Activated CD8-positive, alpha-beta T cell treated with anti-CD3 and anti-CD28 coated beads for 36 hours (primary cell): Measurements from ENCODE around the gene LTB. TPM values are rescaled to one million over a fixed set of nuclear protein-coding genes. Genes with fewer than 3 reads are reported as not detected.
A peak's percentile ranks its signal among the peaks of the same experiment; 100 is the strongest.

ENCODE experiments used
- ATAC-seq: fragments of 200-7000 bp; cut with Tn5 transposase; one replicate; pipeline ENCODE4 v1.10.0; 2021; ENCODE audit warnings: mild to moderate bottlenecking, moderate library complexity
- CTCF ChIA-PET: fragments of 350-600 bp; sonication (Branson Sonifier 250); formaldehyde crosslinking; loops from one replicate; lab custom pipeline; 2021; ENCODE audit warnings: antibody characterized with exemption; lab: Charles Lee
- POLR2A ChIA-PET: fragments of 350-600 bp; sonication (Branson Sonifier 250); formaldehyde crosslinking; loops from one replicate; lab custom pipeline; 2021; ENCODE audit warnings: antibody characterized with exemption; lab: Charles Lee
- DNase-seq: peaks from one replicate; pipeline ENCODE4 v3.0.0-alpha.2; 2020
- H3K27ac Mint-ChIP-seq: one replicate; pipeline ENCODE4 v1.8.0; 2021; ENCODE audit warnings: mild to moderate bottlenecking, mixed read lengths
- H3K27me3 Mint-ChIP-seq: one replicate; pipeline ENCODE4 v1.8.0; 2021; ENCODE audit warnings: mixed read lengths
- H3K36me3 Mint-ChIP-seq: one replicate; pipeline ENCODE4 v1.8.0; 2021; ENCODE audit warnings: low read depth, mixed read lengths
- H3K4me1 Mint-ChIP-seq: one replicate; pipeline ENCODE4 v1.8.0; 2021; ENCODE audit warnings: low read depth, mixed read lengths
- H3K4me3 Mint-ChIP-seq: one replicate; pipeline ENCODE4 v1.8.0; 2021; ENCODE audit warnings: mild to moderate bottlenecking, moderate library complexity, mixed read lengths
- H3K9me3 Mint-ChIP-seq: one replicate; pipeline ENCODE4 v1.8.0; 2021; ENCODE audit warnings: mixed read lengths
- intact Hi-C: fragments of 100-400 bp; cut with micrococcal nuclease; formaldehyde crosslinking; loops from one replicate; pipeline ENCODE4 v1.10.0; 2022
- total RNA-seq, 2 experiments: library from RNA; stranded (reverse); gene quantifications; one replicate each; pipeline ENCODE4 v1.2.3, GENCODE V29; 2021
- TF ChIP-seq, protein P1 (sequence below): fragments of 200-600 bp; IDR thresholded peaks from one replicate; pipeline ENCODE4 v1.8.0; 2022; ENCODE audit warnings: antibody characterized with exemption, mild to moderate bottlenecking

The LTB gene
- total RNA-seq, 2 experiments from 2014 or later: 368 to 375 TPM

- peaks cover 51% of the 10 kb centered on the region for H3K4me1 Mint-ChIP-seq
- CTCF ChIA-PET: interaction anchor here (1.1 to 56.2 kb wide), 3 partner anchors 10 to 57 kb away, joined by 3 to 2542 read pairs (median 4); partner anchors contain the start of genes LST1, LTB, NCR3 and TNF
- ATAC-seq (no peak), DNase-seq (no peak)
- H3K4me3 Mint-ChIP-seq: no peak overlapping the region
- H3K9me3 Mint-ChIP-seq: no peaks in the 10 kb centered on the region
- no peak overlapping the region for H3K27ac Mint-ChIP-seq
- TF ChIP-seq, protein P1, sequence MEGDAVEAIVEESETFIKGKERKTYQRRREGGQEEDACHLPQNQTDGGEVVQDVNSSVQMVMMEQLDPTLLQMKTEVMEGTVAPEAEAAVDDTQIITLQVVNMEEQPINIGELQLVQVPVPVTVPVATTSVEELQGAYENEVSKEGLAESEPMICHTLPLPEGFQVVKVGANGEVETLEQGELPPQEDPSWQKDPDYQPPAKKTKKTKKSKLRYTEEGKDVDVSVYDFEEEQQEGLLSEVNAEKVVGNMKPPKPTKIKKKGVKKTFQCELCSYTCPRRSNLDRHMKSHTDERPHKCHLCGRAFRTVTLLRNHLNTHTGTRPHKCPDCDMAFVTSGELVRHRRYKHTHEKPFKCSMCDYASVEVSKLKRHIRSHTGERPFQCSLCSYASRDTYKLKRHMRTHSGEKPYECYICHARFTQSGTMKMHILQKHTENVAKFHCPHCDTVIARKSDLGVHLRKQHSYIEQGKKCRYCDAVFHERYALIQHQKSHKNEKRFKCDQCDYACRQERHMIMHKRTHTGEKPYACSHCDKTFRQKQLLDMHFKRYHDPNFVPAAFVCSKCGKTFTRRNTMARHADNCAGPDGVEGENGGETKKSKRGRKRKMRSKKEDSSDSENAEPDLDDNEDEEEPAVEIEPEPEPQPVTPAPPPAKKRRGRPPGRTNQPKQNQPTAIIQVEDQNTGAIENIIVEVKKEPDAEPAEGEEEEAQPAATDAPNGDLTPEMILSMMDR: no peak
- H3K36me3 Mint-ChIP-seq: peaks cover 84% of the 10 kb centered on the region
- POLR2A ChIA-PET: interaction anchor here (0.6 to 1.7 kb wide), 8 partner anchors 9 to 427 kb away, joined by 3 to 7 read pairs (median 4); partner anchors contain the start of gene MICB
- intact Hi-C loops: no loop called here
- H3K27me3 Mint-ChIP-seq: no peaks in the 10 kb centered on the region
Measured at GRCh38 chr6:31534521-31535040, 47.6 kb downstream of the LTB start.

DNA sequence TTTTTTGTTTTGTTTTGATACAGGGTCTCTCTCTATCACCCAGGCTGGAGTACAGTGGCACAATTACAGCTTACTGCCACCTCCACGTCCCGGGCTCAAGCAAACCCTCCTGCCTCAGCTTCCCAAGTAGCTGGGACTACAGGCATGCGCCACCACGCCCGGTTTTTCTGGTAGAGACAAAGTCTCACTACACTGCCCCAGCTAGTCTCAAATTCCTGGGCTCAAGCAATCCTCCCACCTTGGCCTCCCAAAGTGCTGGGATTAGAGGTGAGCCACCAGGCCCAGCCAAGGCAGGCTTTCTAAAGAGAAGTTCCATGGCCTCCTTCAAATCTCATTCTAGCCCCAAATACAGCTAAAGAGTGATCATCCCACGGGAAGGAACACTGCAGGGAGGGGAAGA is 48.2 kb downstream of the LTB start:
- H3K36me3 Mint-ChIP-seq: peaks cover 78% of the 10 kb centered on the region
- peaks cover 45% of the 10 kb centered on the region for H3K4me1 Mint-ChIP-seq
- no peak overlapping the region for H3K4me3 Mint-ChIP-seq
- TF ChIP-seq, protein P1: no peak
- H3K9me3 Mint-ChIP-seq: no peaks in the 10 kb centered on the region
- intact Hi-C loops: no loop called here
- POLR2A ChIA-PET: interaction anchor here (0.9 to 1.5 kb wide), 5 partner anchors 9 to 47 kb away, joined by 3 to 5 read pairs (median 4); partner anchors contain the start of gene MICB
- H3K27ac Mint-ChIP-seq: peak overlapping the region; percentile 5
- no peaks in the 10 kb centered on the region for H3K27me3 Mint-ChIP-seq
- CTCF ChIA-PET: interaction anchor here (56.2 kb wide), 1 partner anchor 58 kb away, joined by 2542 read pairs; the partner anchor contains the start of genes LST1, LTB, NCR3 and TNF
- DNase-seq (no peak), ATAC-seq (no peak)

DNA sequence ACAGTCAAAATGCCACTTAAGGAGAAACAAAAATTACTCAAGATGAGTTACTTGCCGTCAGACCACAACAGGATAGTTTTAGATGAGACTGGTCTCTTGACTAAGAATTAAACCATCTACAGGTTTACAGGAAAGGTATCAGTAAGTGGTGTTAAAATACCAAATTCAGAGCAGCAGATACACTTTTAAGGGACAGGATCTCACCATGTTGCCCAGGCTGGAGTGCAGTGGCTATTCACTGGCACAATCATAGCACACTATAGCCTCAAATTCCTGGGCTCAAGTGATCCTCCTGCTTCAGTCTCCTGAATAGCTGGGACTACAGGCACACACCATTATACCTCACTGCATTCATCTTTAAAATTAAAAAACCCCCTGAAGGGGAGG is 48.8 kb downstream of the LTB start:
- Mint-ChIP-seq H3K36me3 (peaks cover 74% of the 10 kb centered on the region), H3K4me3 (no peak overlapping the region), H3K27me3 (no peaks in the 10 kb centered on the region), H3K9me3 (no peaks in the 10 kb centered on the region), H3K27ac (peak overlapping the region; percentile 57), H3K4me1 (peaks cover 39% of the 10 kb centered on the region)
- intact Hi-C loops: no loop called here
- TF ChIP-seq, protein P1: no peak
- POLR2A ChIA-PET: interaction anchor here (1.0 to 1.5 kb wide), 4 partner anchors 31 to 48 kb away, joined by 3 to 5 read pairs (median 4); partner anchors contain the start of gene MICB
- DNase-seq: no peak
- CTCF ChIA-PET: interaction anchor here (56.2 kb wide), 1 partner anchor 59 kb away, joined by 2542 read pairs; the partner anchor contains the start of genes LST1, LTB, NCR3 and TNF
- ATAC-seq: no peak

DNA sequence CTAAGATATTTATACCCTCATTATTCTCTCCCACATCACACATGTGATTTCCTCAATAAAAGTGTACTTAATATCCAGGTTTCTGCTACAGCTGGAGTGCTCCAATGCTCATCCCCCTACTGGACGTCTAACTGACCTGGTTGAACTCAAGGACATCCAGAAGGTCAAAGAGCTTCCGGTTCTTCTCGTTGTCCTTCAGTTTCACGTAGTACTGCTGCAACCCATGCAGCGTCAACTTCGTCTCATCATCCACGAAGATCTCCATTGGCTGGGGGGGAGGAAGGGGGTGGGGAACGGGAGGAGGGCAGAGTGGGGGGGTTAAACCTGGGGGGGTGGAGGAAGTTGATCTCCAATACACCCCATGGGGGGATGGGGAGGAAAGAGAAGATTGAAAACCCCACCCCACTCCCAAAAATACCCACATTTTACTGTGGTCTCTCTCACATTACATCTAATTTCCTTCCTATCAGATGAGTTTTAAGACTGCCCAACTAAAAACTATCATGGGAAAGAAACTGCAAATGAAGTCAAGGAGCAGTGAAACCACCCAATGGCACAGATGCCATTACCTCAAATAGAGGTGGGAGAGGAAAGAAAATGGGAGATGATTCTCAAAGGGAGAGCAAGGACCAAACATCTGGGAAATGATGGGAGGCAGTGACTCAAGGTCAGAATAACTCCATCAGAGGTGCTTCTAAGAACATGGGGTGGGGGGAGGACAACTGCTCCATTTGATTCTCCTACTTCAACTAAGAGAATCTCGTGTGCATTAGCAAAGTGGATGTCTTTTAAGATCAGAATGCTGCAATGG is 49.4 kb downstream of the LTB start:
- Mint-ChIP-seq H3K36me3 (peaks cover 71% of the 10 kb centered on the region), H3K4me1 (peaks cover 36% of the 10 kb centered on the region), H3K27ac (peak overlapping the region; percentile 69), H3K27me3 (no peaks in the 10 kb centered on the region), H3K4me3 (no peak overlapping the region), H3K9me3 (no peaks in the 10 kb centered on the region)
- no peak for DNase-seq
- intact Hi-C loops: no loop called here
- POLR2A ChIA-PET: interaction anchor here (1.0 to 2.8 kb wide), 5 partner anchors 8 to 38 kb away, joined by 3 to 24 read pairs (median 4); partner anchors contain the start of gene DDX39B
- CTCF ChIA-PET: interaction anchor here (1.0 to 56.2 kb wide), 3 partner anchors 9 to 59 kb away, joined by 3 to 2542 read pairs (median 7); partner anchors contain the start of genes DDX39B, LST1, LTB and NCR3
- TF ChIP-seq, protein P1: no peak
- no peak for ATAC-seq
